ENCODE measurements around the gene KRTAP10-10. TPM values are rescaled to one million over a fixed set of nuclear protein-coding genes. Genes with fewer than 3 reads are reported as not detected.

KRTAP10-10 gene
- total RNA-seq, 1 donor from 2014 or later, result not detected

GRCh38 chr21:44681861-44682579 lies 44.9 kb downstream of the KRTAP10-10 start, which contains the start of gene KRTAP12-1:
TSS of gene KRTAP12-1 (minus strand) at chr21:44682163. CDS start at chr21:44682123, 40 bp downstream.
- Histone ChIP-seq H3K4me3 (no peak within 1 kb of the TSS), H3K36me3 (no peaks in the 10 kb centered on the region), H3K9me3 (ENCODE audit: low read depth) (no peaks in the 10 kb centered on the region), H3K4me1 (peaks cover 11% of the 10 kb centered on the region), H3K9ac (no peak within 1 kb of the TSS), H3K79me2 (ENCODE audit: low read depth) (no peaks in the 10 kb centered on the region), H3F3A (ENCODE audit: low read depth) (peaks cover 6% of the 10 kb centered on the region), H3K27ac (no peak within 1 kb of the TSS), H2AFZ (replicated peaks) (no peak within 1 kb of the TSS), H3K4me2 (no peak within 1 kb of the TSS), H4K20me1 (ENCODE audit: low read depth) (no peaks in the 10 kb centered on the region), H3K27me3 (peaks cover 10% of the 10 kb centered on the region)
- peaks cover 7% of the 10 kb centered on the region for H3K9me3 Mint-ChIP-seq
- no peak for DNase-seq (ENCODE audit: low spot score)
- peak within 1 kb of the TSS; percentile 74 for H3K27ac Mint-ChIP-seq
- no peak for TF ChIP-seq EZH2phosphoT487 (IDR thresholded peaks at IDR 0.05)
- TF ChIP-seq EZH2 (IDR thresholded peaks at IDR 0.05), result no peak
- no peak for TF ChIP-seq CTCF (IDR thresholded peaks at IDR 0.05)
- H3K4me1 Mint-ChIP-seq, result peaks cover 12% of the 10 kb centered on the region
- no peak within 1 kb of the TSS for H3K4me3 Mint-ChIP-seq
- H3K36me3 Mint-ChIP-seq, result no peaks in the 10 kb centered on the region
- H3K27me3 Mint-ChIP-seq (ENCODE audit: insufficient read depth, low read depth), result peaks cover 13% of the 10 kb centered on the region

- H3K4me1 Mint-ChIP-seq, result peaks cover 19% of the 10 kb centered on the region
- no peaks in the 10 kb centered on the region for H3K9me3 ChIP-seq (ENCODE audit: low read depth)
- no peaks in the 10 kb centered on the region for H4K20me1 ChIP-seq (ENCODE audit: low read depth)
- no peak for TF ChIP-seq EZH2phosphoT487 (IDR thresholded peaks at IDR 0.05)
- no peak for TF ChIP-seq EZH2 (IDR thresholded peaks at IDR 0.05)
- TF ChIP-seq CTCF (IDR thresholded peaks at IDR 0.05), result no peak
- no peak for DNase-seq (ENCODE audit: low spot score)
- no peak overlapping the region for H3K9ac ChIP-seq
- H3K27ac Mint-ChIP-seq, result no peak overlapping the region
- peaks cover 16% of the 10 kb centered on the region for H3K27me3 Mint-ChIP-seq (ENCODE audit: insufficient read depth, low read depth)
- H3K36me3 ChIP-seq, result no peaks in the 10 kb centered on the region
- peaks cover 7% of the 10 kb centered on the region for H3K9me3 Mint-ChIP-seq
- no peak overlapping the region for H3K4me3 Mint-ChIP-seq
- H3K27me3 ChIP-seq, result peaks cover 16% of the 10 kb centered on the region
- H3F3A ChIP-seq (ENCODE audit: low read depth), result peaks cover 9% of the 10 kb centered on the region
- H3K79me2 ChIP-seq (ENCODE audit: low read depth), result no peaks in the 10 kb centered on the region
- H3K36me3 Mint-ChIP-seq, result no peaks in the 10 kb centered on the region
- H3K4me3 ChIP-seq, result no peak overlapping the region
- no peak overlapping the region for H2AFZ ChIP-seq (replicated peaks)
- no peak overlapping the region for H3K4me2 ChIP-seq
- peaks cover 12% of the 10 kb centered on the region for H3K4me1 ChIP-seq
- H3K27ac ChIP-seq, result no peak overlapping the region
Measured at GRCh38 chr21:44682580-44683151, 45.5 kb downstream of the KRTAP10-10 start.

GRCh38 chr21:44684077-44684476 lies 46.9 kb downstream of the KRTAP10-10 start:
- no peak overlapping the region for H3K4me3 Mint-ChIP-seq
- H4K20me1 ChIP-seq (ENCODE audit: low read depth), result no peaks in the 10 kb centered on the region
- peaks cover 12% of the 10 kb centered on the region for H3K4me1 ChIP-seq
- H3K9me3 Mint-ChIP-seq, result peaks cover 7% of the 10 kb centered on the region
- H3K36me3 Mint-ChIP-seq, result no peaks in the 10 kb centered on the region
- no peaks in the 10 kb centered on the region for H3K9me3 ChIP-seq (ENCODE audit: low read depth)
- H3K27me3 ChIP-seq, result peaks cover 19% of the 10 kb centered on the region
- no peak overlapping the region for H3K9ac ChIP-seq
- peaks cover 19% of the 10 kb centered on the region for H3K27me3 Mint-ChIP-seq (ENCODE audit: insufficient read depth, low read depth)
- TF ChIP-seq CTCF (IDR thresholded peaks at IDR 0.05), result no peak
- TF ChIP-seq EZH2phosphoT487 (IDR thresholded peaks at IDR 0.05), result no peak
- TF ChIP-seq EZH2 (IDR thresholded peaks at IDR 0.05), result no peak
- H3K27ac Mint-ChIP-seq, result no peak overlapping the region
- no peak overlapping the region for H3K4me2 ChIP-seq
- H3K36me3 ChIP-seq, result no peaks in the 10 kb centered on the region
- H3F3A ChIP-seq (ENCODE audit: low read depth), result peaks cover 9% of the 10 kb centered on the region
- no peak overlapping the region for H3K27ac ChIP-seq
- no peak overlapping the region for H3K4me3 ChIP-seq
- no peak overlapping the region for H2AFZ ChIP-seq (replicated peaks)
- H3K4me1 Mint-ChIP-seq, result peaks cover 23% of the 10 kb centered on the region
- DNase-seq (ENCODE audit: low spot score), result no peak
- H3K79me2 ChIP-seq (ENCODE audit: low read depth), result no peaks in the 10 kb centered on the region

All from neural progenitor cell (in vitro differentiated cells).